CD14-positive monocyte (primary cell): ENCODE measurements around the gene HIVEP3. TPM values are rescaled to one million over a fixed set of nuclear protein-coding genes. Genes with fewer than 3 reads are reported as not detected.

ENCODE experiments used
- DNase-seq, 3 donors: peaks; one replicate each; pipeline ENCODE4 v3.0.0-alpha.2; 2011 to 2022
- H2AFZ ChIP-seq: 2 replicates; pipeline ENCODE4 v1.6.0; 2012; ENCODE audit warnings: mild to moderate bottlenecking, low read depth, low read length, inconsistent platforms; ENCODE audit not compliant: insufficient read depth, poor library complexity, severe bottlenecking
- H3K27ac ChIP-seq, 2 donors: 1 replicate in 1 of 2; 2 replicates in 1 of 2; pipeline ENCODE4 v1.5.1; 2012 to 2013; ENCODE audit warnings: low read length in 2 of 2, control low read depth in 1 of 2, inconsistent platforms in 1 of 2, low read depth in 1 of 2, mild to moderate bottlenecking in 1 of 2
- H3K27me3 ChIP-seq, 2 donors: one replicate each; pipeline versions ENCODE4 v1.6.0 to v1.6.1; 2011 to 2013; ENCODE audit warnings: low read length in 2 of 2; ENCODE audit not compliant: control insufficient read depth in 2 of 2, insufficient read depth in 2 of 2
- H3K36me3 ChIP-seq, 2 donors: replicated peaks in 1 of 2; 1 replicate in 1 of 2; 2 replicates in 1 of 2; pipeline versions ENCODE4 v1.5.1 to v1.6.1; 2012 to 2013; ENCODE audit warnings: low read length in 2 of 2, control low read depth in 1 of 2, inconsistent platforms in 1 of 2, mild to moderate bottlenecking in 1 of 2; ENCODE audit not compliant: insufficient read depth in 2 of 2, control insufficient read depth in 1 of 2
- H3K4me1 ChIP-seq, 2 donors: 1 replicate in 1 of 2; 2 replicates in 1 of 2; pipeline versions ENCODE4 v1.5.1 to v1.6.1; 2012 to 2013; ENCODE audit warnings: low read length in 2 of 2, control low read depth in 1 of 2, inconsistent platforms in 1 of 2, mild to moderate bottlenecking in 1 of 2, moderate library complexity in 1 of 2; ENCODE audit not compliant: insufficient read depth in 2 of 2, control insufficient read depth in 1 of 2
- H3K4me2 ChIP-seq: replicated peaks from 2 replicates; pipeline ENCODE3; 2012; ENCODE audit warnings: low read length, moderate library complexity, mild to moderate bottlenecking; ENCODE audit not compliant: poor library complexity, severe bottlenecking; ENCODE audit errors: extremely low read depth
- H3K4me3 ChIP-seq, 3 experiments: fragments of 200-600 bp in 1 of 3; sonication (generic) in 1 of 3; replicated peaks in 1 of 3; 1 replicate in 2 of 3; 2 replicates in 1 of 3; pipeline ENCODE4 v1.5.1; 2011 to 2013; ENCODE audit warnings: low read length in 3 of 3, mild to moderate bottlenecking in 3 of 3, control low read depth in 2 of 3, low read depth in 2 of 3, inconsistent platforms in 1 of 3, moderate library complexity in 1 of 3
- H3K79me2 ChIP-seq: 2 replicates; pipeline ENCODE4 v1.6.0; 2012; ENCODE audit warnings: mild to moderate bottlenecking, control low read depth, inconsistent platforms, low read length, moderate library complexity; ENCODE audit not compliant: insufficient read depth
- H3K9ac ChIP-seq: 2 replicates; pipeline ENCODE4 v1.6.0; 2017; ENCODE audit warnings: low read length, mild to moderate bottlenecking; ENCODE audit not compliant: insufficient read depth, poor library complexity, severe bottlenecking
- H3K9me3 ChIP-seq, 2 donors: replicated peaks in 1 of 2; 1 replicate in 1 of 2; 2 replicates in 1 of 2; pipeline versions ENCODE4 v1.5.1 to v1.6.1; 2012 to 2013; ENCODE audit warnings: low read length in 2 of 2, control low read depth in 1 of 2; ENCODE audit not compliant: control insufficient read depth in 1 of 2, insufficient read depth in 1 of 2
- H4K20me1 ChIP-seq: 2 replicates; pipeline ENCODE4 v1.6.0; 2012; ENCODE audit warnings: mild to moderate bottlenecking, low read length, control low read depth, moderate library complexity; ENCODE audit not compliant: insufficient read depth
- H3K27ac Mint-ChIP-seq, 7 donors: one replicate each; pipeline ENCODE4 v1.8.0; 2020; ENCODE audit warnings: mild to moderate bottlenecking in 7 of 7, mixed read lengths in 7 of 7, moderate library complexity in 6 of 7, inconsistent platforms in 2 of 7
- H3K27me3 Mint-ChIP-seq, 3 donors: one replicate each; pipeline ENCODE4 v1.8.0; 2021 to 2022; ENCODE audit warnings: low read depth in 3 of 3, mild to moderate bottlenecking in 3 of 3, mixed read lengths in 3 of 3, moderate library complexity in 3 of 3, inconsistent platforms in 1 of 3
- H3K36me3 Mint-ChIP-seq, 2 donors: one replicate each; pipeline ENCODE4 v1.8.0; 2020; ENCODE audit warnings: mixed read lengths in 2 of 2, inconsistent platforms in 1 of 2, mild to moderate bottlenecking in 1 of 2
- H3K4me1 Mint-ChIP-seq: one replicate; pipeline ENCODE4 v1.8.0; 2020; ENCODE audit warnings: mild to moderate bottlenecking, mixed read lengths
- H3K4me3 Mint-ChIP-seq, 2 donors: one replicate each; pipeline ENCODE4 v1.8.0; 2020; ENCODE audit warnings: mild to moderate bottlenecking in 2 of 2, mixed read lengths in 2 of 2, moderate library complexity in 1 of 2
- H3K9me3 Mint-ChIP-seq, 7 donors: one replicate each; pipeline ENCODE4 v1.8.0; 2020 to 2022; ENCODE audit warnings: mixed read lengths in 7 of 7, mild to moderate bottlenecking in 6 of 7, moderate library complexity in 6 of 7, inconsistent platforms in 2 of 7
- WGBS: methylation state at CpG from one replicate; pipeline ENCODE4 v1.1.5; 2013; ENCODE audit warnings: missing lambda C conversion rate; ENCODE audit not compliant: insufficient coverage; 5-methylcytosine and 5-hydroxymethylcytosine counted together
- intact Hi-C, 2 donors: fragments of 100-400 bp; cut with micrococcal nuclease; formaldehyde crosslinking; loops; one replicate each; pipeline versions ENCODE4 v1.15.0 to v1.15.1; 2023
- polyA plus RNA-seq, 3 donors: library from polyadenylated mRNA; depleted of rRNA in 1 of 3; unstranded in 2 of 3; stranded (reverse) in 1 of 3; fragments of 300-500 nt in 2 of 3; fragments of >200 nt in 1 of 3; fragmentation: Illumina TruSeq in 2 of 3; gene quantifications; 1 replicate in 2 of 3; 2 replicates in 1 of 3; pipeline ENCODE4 v1.2.3, GENCODE V29; 2012 to 2021
- TF ChIP-seq, protein P1 (sequence below): fragments of 200-600 bp; IDR thresholded peaks from one replicate; pipeline ENCODE4 v1.8.0; 2022; ENCODE audit warnings: antibody characterized with exemption, mild to moderate bottlenecking

Gene HIVEP3
- polyA plus RNA-seq, 3 donors: 1.2 to 3.7 (median 1.8) TPM

DNA sequence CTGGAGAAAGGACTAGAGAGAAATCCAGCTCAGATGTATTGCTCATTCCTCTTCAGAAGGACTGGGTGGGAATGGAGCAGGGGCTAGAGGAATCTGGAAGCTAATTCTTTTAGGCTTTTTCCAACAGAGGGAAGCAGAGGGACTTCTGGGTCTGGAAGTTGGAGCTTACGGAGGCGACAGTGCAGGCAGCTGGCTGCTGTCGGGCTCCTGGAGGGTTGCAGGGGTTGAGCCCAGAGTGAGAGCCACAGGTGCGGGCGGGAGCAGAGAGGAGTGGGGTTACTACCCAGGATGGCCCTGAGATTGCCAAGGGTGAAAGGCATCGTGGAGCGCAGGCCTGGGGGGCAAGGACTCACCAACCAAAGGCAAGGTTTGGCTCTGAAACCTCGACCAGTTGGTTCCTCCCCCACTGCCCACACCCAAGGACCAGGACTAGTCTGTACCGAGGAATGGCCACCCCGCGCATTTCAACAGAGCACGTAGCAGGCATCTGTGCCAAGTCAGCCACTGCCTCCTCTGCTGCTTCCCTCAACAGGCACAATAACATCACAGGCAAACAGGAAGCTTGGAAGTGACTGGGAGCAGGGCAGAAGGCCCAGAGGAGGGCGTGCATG lies 411.5 kb downstream of the HIVEP3 start:
- WGBS: 96% methylated on average over 10 of the region's 13 CpGs
- TF ChIP-seq, protein P1, sequence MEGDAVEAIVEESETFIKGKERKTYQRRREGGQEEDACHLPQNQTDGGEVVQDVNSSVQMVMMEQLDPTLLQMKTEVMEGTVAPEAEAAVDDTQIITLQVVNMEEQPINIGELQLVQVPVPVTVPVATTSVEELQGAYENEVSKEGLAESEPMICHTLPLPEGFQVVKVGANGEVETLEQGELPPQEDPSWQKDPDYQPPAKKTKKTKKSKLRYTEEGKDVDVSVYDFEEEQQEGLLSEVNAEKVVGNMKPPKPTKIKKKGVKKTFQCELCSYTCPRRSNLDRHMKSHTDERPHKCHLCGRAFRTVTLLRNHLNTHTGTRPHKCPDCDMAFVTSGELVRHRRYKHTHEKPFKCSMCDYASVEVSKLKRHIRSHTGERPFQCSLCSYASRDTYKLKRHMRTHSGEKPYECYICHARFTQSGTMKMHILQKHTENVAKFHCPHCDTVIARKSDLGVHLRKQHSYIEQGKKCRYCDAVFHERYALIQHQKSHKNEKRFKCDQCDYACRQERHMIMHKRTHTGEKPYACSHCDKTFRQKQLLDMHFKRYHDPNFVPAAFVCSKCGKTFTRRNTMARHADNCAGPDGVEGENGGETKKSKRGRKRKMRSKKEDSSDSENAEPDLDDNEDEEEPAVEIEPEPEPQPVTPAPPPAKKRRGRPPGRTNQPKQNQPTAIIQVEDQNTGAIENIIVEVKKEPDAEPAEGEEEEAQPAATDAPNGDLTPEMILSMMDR: no peak
- Mint-ChIP-seq H3K9me3 (peaks cover 0 to 2% (median 0%) of the 10 kb centered on the region in 7 donors), H3K27me3 (peaks cover 0 to 3% (median 0%) of the 10 kb centered on the region in 3 donors), H3K27ac (no peak overlapping the region), H3K4me3 (no peak overlapping the region), H3K36me3 (peaks cover 18 to 19% of the 10 kb centered on the region in 2 donors), H3K4me1 (peaks cover 2% of the 10 kb centered on the region)
- Histone ChIP-seq H3K79me2 (no peaks in the 10 kb centered on the region), H3K36me3 (peaks cover 17 to 23% of the 10 kb centered on the region in 2 donors), H3K4me2 (no peak overlapping the region), H3K27ac (no peak overlapping the region), H4K20me1 (no peaks in the 10 kb centered on the region), H3K4me1 (no peaks in the 10 kb centered on the region), H3K9me3 (no peaks in the 10 kb centered on the region), H3K9ac (no peak overlapping the region), H3K27me3 (no peaks in the 10 kb centered on the region), H3K4me3 (no peak overlapping the region), H2AFZ (no peak overlapping the region)
- intact Hi-C loops: no loop called here
- DNase-seq: no peak

DNA sequence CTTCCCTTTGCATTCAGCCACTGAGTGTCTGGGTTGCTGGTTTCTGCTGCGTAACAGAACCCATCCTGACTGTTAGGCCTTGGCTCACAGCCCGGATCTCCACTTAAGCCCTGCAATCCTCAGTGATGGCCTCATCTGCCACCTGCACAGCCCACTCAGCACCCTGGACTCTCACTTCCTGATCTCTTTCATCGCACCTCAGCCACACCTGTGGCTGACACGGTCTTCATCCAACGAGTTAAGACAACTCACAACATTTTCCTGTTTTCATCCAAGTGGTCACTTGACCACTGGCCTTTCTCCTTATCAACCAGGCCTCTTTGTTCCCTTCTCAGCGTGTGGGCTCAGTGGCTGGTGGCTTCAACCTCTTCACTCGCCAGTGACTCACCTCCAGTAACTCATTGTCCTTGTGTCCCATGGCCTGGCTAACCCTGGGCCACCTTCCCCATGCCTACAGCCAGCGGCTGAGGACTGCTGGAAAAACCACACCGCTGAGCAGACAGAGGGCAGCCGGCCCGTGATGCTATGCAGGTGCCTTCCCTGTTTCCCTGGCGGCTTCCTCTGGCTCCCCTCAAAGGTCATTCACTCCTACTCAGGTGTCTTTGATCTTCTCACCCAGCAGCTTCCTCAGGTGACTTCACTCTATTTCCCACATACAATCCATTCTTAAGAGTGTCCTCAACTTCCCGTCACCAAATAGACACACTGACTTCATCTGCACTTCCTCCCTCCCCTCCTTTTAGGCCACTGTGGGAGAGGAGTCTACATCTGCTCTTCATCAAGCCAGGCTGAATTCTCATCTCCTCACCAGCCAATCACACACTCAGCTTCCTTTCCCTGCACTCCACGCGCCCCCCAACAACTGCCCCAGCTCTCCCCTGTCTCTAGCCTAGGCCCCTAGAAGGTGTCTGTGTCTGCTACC lies 414.3 kb downstream of the HIVEP3 start:
- Histone ChIP-seq H3K9me3 (no peaks in the 10 kb centered on the region), H3K79me2 (no peaks in the 10 kb centered on the region), H3K36me3 (no peaks in the 10 kb centered on the region), H4K20me1 (no peaks in the 10 kb centered on the region), H3K4me3 (no peak overlapping the region), H3K4me2 (no peak overlapping the region), H3K9ac (no peak overlapping the region), H3K4me1 (no peaks in the 10 kb centered on the region), H3K27ac (no peak overlapping the region), H3K27me3 (no peaks in the 10 kb centered on the region), H2AFZ (no peak overlapping the region)
- Mint-ChIP-seq H3K4me3 (no peak overlapping the region), H3K27me3 (peaks cover 0 to 2% (median 0%) of the 10 kb centered on the region in 3 donors), H3K36me3 (no peaks in the 10 kb centered on the region), H3K9me3 (no peaks in the 10 kb centered on the region), H3K4me1 (no peaks in the 10 kb centered on the region), H3K27ac (peak overlapping the region in 2 of 7 donors; percentile 40 to 67)
- 81% methylated on average over 13 of the region's 15 CpGs for WGBS
- no peak for DNase-seq
- intact Hi-C loops: no loop called here
- TF ChIP-seq, protein P1: no peak
